ENCODE results near the gene DNAJA1.

GRCh38 chr9:33048054-33048465 is 23.0 kb downstream of the DNAJA1 start:
- TF ChIP-seq, protein P1, sequence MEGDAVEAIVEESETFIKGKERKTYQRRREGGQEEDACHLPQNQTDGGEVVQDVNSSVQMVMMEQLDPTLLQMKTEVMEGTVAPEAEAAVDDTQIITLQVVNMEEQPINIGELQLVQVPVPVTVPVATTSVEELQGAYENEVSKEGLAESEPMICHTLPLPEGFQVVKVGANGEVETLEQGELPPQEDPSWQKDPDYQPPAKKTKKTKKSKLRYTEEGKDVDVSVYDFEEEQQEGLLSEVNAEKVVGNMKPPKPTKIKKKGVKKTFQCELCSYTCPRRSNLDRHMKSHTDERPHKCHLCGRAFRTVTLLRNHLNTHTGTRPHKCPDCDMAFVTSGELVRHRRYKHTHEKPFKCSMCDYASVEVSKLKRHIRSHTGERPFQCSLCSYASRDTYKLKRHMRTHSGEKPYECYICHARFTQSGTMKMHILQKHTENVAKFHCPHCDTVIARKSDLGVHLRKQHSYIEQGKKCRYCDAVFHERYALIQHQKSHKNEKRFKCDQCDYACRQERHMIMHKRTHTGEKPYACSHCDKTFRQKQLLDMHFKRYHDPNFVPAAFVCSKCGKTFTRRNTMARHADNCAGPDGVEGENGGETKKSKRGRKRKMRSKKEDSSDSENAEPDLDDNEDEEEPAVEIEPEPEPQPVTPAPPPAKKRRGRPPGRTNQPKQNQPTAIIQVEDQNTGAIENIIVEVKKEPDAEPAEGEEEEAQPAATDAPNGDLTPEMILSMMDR (IDR thresholded peaks at IDR 0.05), result no peak
- TF ChIP-seq POLR2A (IDR thresholded peaks at IDR 0.05) (no peak), EP300 (IDR thresholded peaks at IDR 0.05) (no peak)
